Endothelial cell of umbilical vein (primary cell): ENCODE data around the gene MYLK2. TPM values are rescaled to one million over a fixed set of nuclear protein-coding genes. Genes with fewer than 3 reads are reported as not detected.

ENCODE experiments used
- BruUV-seq: library from RNA; stranded (reverse); fragments of 400-500 nt; replicated peaks from 2 replicates; lab custom pipeline; 2021; lab: Mats Ljungman, UMichigan
- CTCF ChIA-PET: fragments of 300-600, 350-600 bp; sonication (Branson Sonifier 250); formaldehyde crosslinking; loops from one replicate; lab custom pipeline; 2021; ENCODE audit warnings: antibody characterized with exemption, inconsistent platforms; lab: Charles Lee
- POLR2A ChIA-PET: fragments of 300-600, 350-600 bp; sonication (Branson Sonifier 250); formaldehyde crosslinking; loops from one replicate; lab custom pipeline; 2021; ENCODE audit warnings: antibody characterized with exemption, inconsistent platforms; lab: Charles Lee
- DNase-seq: peaks from one replicate; pipeline ENCODE4 v3.0.0-alpha.2; 2011; ENCODE audit warnings: low read depth, low spot score
- FAIRE-seq: peaks from 2 replicates; lab custom pipeline; 2011; peaks lifted over from hg19 to GRCh38; lab: Jason Lieb, UNC
- H2AFZ ChIP-seq: 2 replicates; pipeline ENCODE4 v1.6.0; 2012; ENCODE audit warnings: low read depth, low read length, control low read depth, inconsistent platforms
- H3K27ac ChIP-seq: 2 replicates; pipeline ENCODE4 v1.5.1; 2011; ENCODE audit warnings: low read depth, mild to moderate bottlenecking, control low read depth, low read length, moderate library complexity; ENCODE audit not compliant: insufficient read depth
- H3K27me3 ChIP-seq, 2 experiments: 2 replicates each; pipeline versions ENCODE4 v1.6.0 to v1.6.1; 2011; ENCODE audit warnings: low read length in 2 of 2, mixed read lengths in 1 of 2; ENCODE audit not compliant: control insufficient read depth in 2 of 2, insufficient read depth in 2 of 2
- H3K36me3 ChIP-seq, 2 experiments: 2 replicates in 1 of 2; 3 replicates in 1 of 2; pipeline ENCODE4 v1.5.1; 2011; ENCODE audit warnings: low read length in 2 of 2, mild to moderate bottlenecking in 1 of 2, moderate library complexity in 1 of 2; ENCODE audit not compliant: control insufficient read depth in 2 of 2, insufficient read depth in 2 of 2; ENCODE audit errors: extremely low read depth in 1 of 2
- H3K4me1 ChIP-seq: 3 replicates; pipeline ENCODE4 v1.5.1; 2011; ENCODE audit warnings: mild to moderate bottlenecking, low read length; ENCODE audit not compliant: control insufficient read depth, insufficient read depth; ENCODE audit errors: extremely low read depth
- H3K4me2 ChIP-seq: 2 replicates; pipeline ENCODE4 v1.6.1; 2011; ENCODE audit warnings: low read length, control low read depth, mixed read lengths; ENCODE audit not compliant: insufficient read depth
- H3K4me3 ChIP-seq, 3 experiments: fragments of 200-600 bp in 1 of 3; sonication (generic), shearing (Covaris generic) in 1 of 3; replicated peaks in 1 of 3; 2 replicates each; pipeline ENCODE4 v1.5.1; 2011 to 2016; ENCODE audit warnings: control low read depth in 3 of 3, low read length in 3 of 3, mild to moderate bottlenecking in 2 of 3, inconsistent platforms in 1 of 3, low read depth in 1 of 3, moderate library complexity in 1 of 3; ENCODE audit not compliant: insufficient read depth in 1 of 3
- H3K79me2 ChIP-seq: 2 replicates; pipeline ENCODE4 v1.6.0; 2012; ENCODE audit warnings: low read length, inconsistent platforms; ENCODE audit not compliant: control insufficient read depth, insufficient read depth
- H3K9ac ChIP-seq: replicated peaks from 2 replicates; pipeline ENCODE3; 2011; ENCODE audit warnings: low read length, control low read depth; ENCODE audit not compliant: insufficient read depth; ENCODE audit errors: extremely low read depth
- H3K9me1 ChIP-seq: replicated peaks from 3 replicates; pipeline ENCODE4 v1.6.0; 2011; ENCODE audit warnings: mild to moderate bottlenecking, low read length; ENCODE audit not compliant: control insufficient read depth, insufficient read depth; ENCODE audit errors: extremely low read depth
- H3K9me3 ChIP-seq: replicated peaks from 2 replicates; pipeline ENCODE4 v1.5.1; 2012; ENCODE audit warnings: low read length, inconsistent platforms; ENCODE audit not compliant: control insufficient read depth, insufficient read depth
- H4K20me1 ChIP-seq: replicated peaks from 2 replicates; pipeline ENCODE3; 2011; ENCODE audit warnings: mild to moderate bottlenecking, low read length; ENCODE audit not compliant: control insufficient read depth, insufficient read depth; ENCODE audit errors: extremely low read depth
- EZH2 ChIP-seq: IDR thresholded peaks from 2 replicates; pipeline ENCODE4 v1.6.1; 2012; ENCODE audit warnings: borderline replicate concordance, low read depth, mild to moderate bottlenecking, moderate library complexity, low read length, inconsistent platforms; ENCODE audit not compliant: severe bottlenecking
- dilution Hi-C: fragments of 300-500 bp; cut with MboI; formaldehyde crosslinking; loops from one replicate; pipeline ENCODE4 v1.15.0; 2019; ENCODE audit warnings: low sequenced_read_pairs; ENCODE audit not compliant: extremely low pct_ligation_motif_present
- intact Hi-C: fragments of 100-400 bp; cut with micrococcal nuclease; formaldehyde crosslinking; loops from one replicate; pipeline ENCODE4 v1.10.0; 2022
- polyA plus RNA-seq, 4 experiments: library from polyadenylated mRNA; depleted of rRNA in 3 of 4; stranded (reverse) in 3 of 4; unstranded in 1 of 4; fragments of >200 nt; gene quantifications; 2 replicates each; pipeline versions ENCODE4 v1.2.1 to v1.2.3, GENCODE V29; 2011 to 2012; ENCODE audit warnings: missing spikeins in 1 of 4
- small RNA-seq: library from RNA; depleted of rRNA; stranded (forward); fragments of <200 nt; gene quantifications from one replicate; pipeline ENCODE3, GENCODE V24; 2012; ENCODE audit warnings: low replicate concordance, low read depth; ENCODE audit not compliant: insufficient read depth, insufficient read length
- total RNA-seq: library from RNA; stranded (reverse); gene quantifications from 2 replicates; pipeline ENCODE4 v1.2.3, GENCODE V29; 2021
- TF ChIP-seq, protein P1 (sequence below): IDR thresholded peaks from 2 replicates; pipeline ENCODE4 v1.6.1; 2011; ENCODE audit not compliant: insufficient read depth, insufficient read length
- TF ChIP-seq, protein P2 (sequence below), 2 donors: IDR thresholded peaks; 1 replicate in 1 of 2; 2 replicates in 1 of 2; pipeline ENCODE4 v1.5.1; 2011; ENCODE audit warnings: low read length in 2 of 2, mild to moderate bottlenecking in 2 of 2, moderate library complexity in 2 of 2, control low read depth in 1 of 2, inconsistent platforms in 1 of 2, low read depth in 1 of 2; ENCODE audit not compliant: insufficient read depth in 1 of 2; ENCODE audit errors: extremely low read depth in 1 of 2

Gene MYLK2
- total and polyA plus RNA-seq, 2 donors (not counting 3 experiments of a cell fraction or from before 2014, with no cell fraction given): 2.6 to 2.7 TPM

DNA sequence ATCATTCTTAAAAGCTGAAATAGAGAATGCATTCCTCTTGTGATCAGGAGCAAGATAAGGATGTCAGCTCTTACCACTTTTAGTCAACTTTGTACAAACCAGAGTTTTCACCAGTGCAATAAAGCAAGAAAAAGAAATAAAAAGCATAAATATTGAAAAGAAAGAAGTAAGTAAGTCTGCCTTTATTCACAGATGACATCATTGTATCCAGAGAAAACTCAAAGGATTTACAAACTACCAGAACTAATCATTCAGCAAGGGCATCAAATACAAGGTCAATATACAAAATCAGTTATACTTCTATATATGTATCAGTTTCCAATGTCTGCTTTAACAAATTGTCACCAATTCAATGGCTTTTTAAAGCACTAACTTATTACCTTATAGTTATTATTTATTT, 64.7 kb downstream of the MYLK2 start:
- Histone ChIP-seq H4K20me1 (no peaks in the 10 kb centered on the region), H3K9me1 (no peaks in the 10 kb centered on the region), H3K27ac (no peak overlapping the region), H3K4me1 (no peaks in the 10 kb centered on the region), H2AFZ (no peak overlapping the region), H3K9ac (no peak overlapping the region), H3K4me2 (no peak overlapping the region), H3K79me2 (no peaks in the 10 kb centered on the region), H3K9me3 (no peaks in the 10 kb centered on the region), H3K27me3 (peaks cover 3 to 5% of the 10 kb centered on the region in 2 experiments), H3K4me3 (no peak overlapping the region), H3K36me3 (no peaks in the 10 kb centered on the region)
- no peak for DNase-seq
- POLR2A ChIA-PET: no interaction called here
- dilution Hi-C loops: no loop called here
- intact Hi-C loops: loop anchor here (5.0 kb wide), 1 partner anchor 123 kb away; no protein-coding TSS in a partner anchor
- BruUV-seq: no TSS peak
- TF ChIP-seq EZH2: no peak
- TF ChIP-seq, protein P1, sequence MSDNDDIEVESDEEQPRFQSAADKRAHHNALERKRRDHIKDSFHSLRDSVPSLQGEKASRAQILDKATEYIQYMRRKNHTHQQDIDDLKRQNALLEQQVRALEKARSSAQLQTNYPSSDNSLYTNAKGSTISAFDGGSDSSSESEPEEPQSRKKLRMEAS: no peak
- TF ChIP-seq, protein P2, sequence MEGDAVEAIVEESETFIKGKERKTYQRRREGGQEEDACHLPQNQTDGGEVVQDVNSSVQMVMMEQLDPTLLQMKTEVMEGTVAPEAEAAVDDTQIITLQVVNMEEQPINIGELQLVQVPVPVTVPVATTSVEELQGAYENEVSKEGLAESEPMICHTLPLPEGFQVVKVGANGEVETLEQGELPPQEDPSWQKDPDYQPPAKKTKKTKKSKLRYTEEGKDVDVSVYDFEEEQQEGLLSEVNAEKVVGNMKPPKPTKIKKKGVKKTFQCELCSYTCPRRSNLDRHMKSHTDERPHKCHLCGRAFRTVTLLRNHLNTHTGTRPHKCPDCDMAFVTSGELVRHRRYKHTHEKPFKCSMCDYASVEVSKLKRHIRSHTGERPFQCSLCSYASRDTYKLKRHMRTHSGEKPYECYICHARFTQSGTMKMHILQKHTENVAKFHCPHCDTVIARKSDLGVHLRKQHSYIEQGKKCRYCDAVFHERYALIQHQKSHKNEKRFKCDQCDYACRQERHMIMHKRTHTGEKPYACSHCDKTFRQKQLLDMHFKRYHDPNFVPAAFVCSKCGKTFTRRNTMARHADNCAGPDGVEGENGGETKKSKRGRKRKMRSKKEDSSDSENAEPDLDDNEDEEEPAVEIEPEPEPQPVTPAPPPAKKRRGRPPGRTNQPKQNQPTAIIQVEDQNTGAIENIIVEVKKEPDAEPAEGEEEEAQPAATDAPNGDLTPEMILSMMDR (IDR thresholded peaks at IDR 0.05; ENCODE audit: extremely low read depth in 1 of 2, insufficient read depth in 1 of 2, low read depth in 1 of 2, low read length in 2 of 2): no peak
- no peak for FAIRE-seq
- CTCF ChIA-PET: no interaction called here

Small RNAs within 50 kb of the gene (small RNA-seq; reads per million reads assigned to genes)
- not detected for gene AL160175.1

Other genes with a start within 250 kb of the MYLK2 start
- 64.4 and 78.9 TPM in 2 replicates for gene ID1, start 214.1 kb upstream of the MYLK2 start, total RNA-seq
- gene ID1, start 214.1 kb upstream of the MYLK2 start, polyA plus RNA-seq: 152 and 182 TPM in 2 replicates
- gene COX4I2, start 181.4 kb upstream of the MYLK2 start, total RNA-seq: not detected in 2 replicates
- not detected in 2 replicates for gene COX4I2, start 181.4 kb upstream of the MYLK2 start, polyA plus RNA-seq
- 101 and 105 TPM in 2 replicates for gene BCL2L1, start 96.5 kb upstream of the MYLK2 start, total RNA-seq
- gene BCL2L1, start 96.5 kb upstream of the MYLK2 start, polyA plus RNA-seq: 78.0 and 81.3 TPM in 2 replicates
- gene TPX2, start 80.1 kb upstream of the MYLK2 start, total RNA-seq: 112 and 114 TPM in 2 replicates
- 18.1 and 24.8 TPM in 2 replicates for gene TPX2, start 80.1 kb upstream of the MYLK2 start, polyA plus RNA-seq
- not detected in 2 replicates for gene FOXS1, start 26.2 kb downstream of the MYLK2 start, total RNA-seq
- 0.81 and 0.84 TPM in 2 replicates for gene FOXS1, start 26.2 kb downstream of the MYLK2 start, polyA plus RNA-seq
- 0.62 TPM in 1 of 2 replicates, not detected in the other for gene DUSP15, start 51.2 kb downstream of the MYLK2 start, total RNA-seq
- gene DUSP15, start 51.2 kb downstream of the MYLK2 start, polyA plus RNA-seq: 0.33 and 0.75 TPM in 2 replicates
- not detected in 2 replicates for gene TTLL9, start 51.3 kb downstream of the MYLK2 start, total RNA-seq
- gene TTLL9, start 51.3 kb downstream of the MYLK2 start, polyA plus RNA-seq: 0.03 TPM in 1 of 2 replicates, not detected in the other
- 12.6 and 14.6 TPM in 2 replicates for gene PDRG1, start 132.7 kb downstream of the MYLK2 start, total RNA-seq
- 13.1 and 17.0 TPM in 2 replicates for gene PDRG1, start 132.7 kb downstream of the MYLK2 start, polyA plus RNA-seq
- 0.04 TPM in 1 of 2 replicates, not detected in the other for gene XKR7, start 148.8 kb downstream of the MYLK2 start, total RNA-seq
- not detected in 2 replicates for gene XKR7, start 148.8 kb downstream of the MYLK2 start, polyA plus RNA-seq
- gene CCM2L, start 191.1 kb downstream of the MYLK2 start, total RNA-seq: 12.4 and 13.4 TPM in 2 replicates
- 10.8 and 15.1 TPM in 2 replicates for gene CCM2L, start 191.1 kb downstream of the MYLK2 start, polyA plus RNA-seq
- not detected in 2 replicates for gene HCK, start 232.9 kb downstream of the MYLK2 start, total RNA-seq
- gene HCK, start 232.9 kb downstream of the MYLK2 start, polyA plus RNA-seq: not detected in 2 replicates